CD4-positive, alpha-beta memory T cell (primary cell): ENCODE measurements around the gene CDCA8. TPM values are rescaled to one million over a fixed set of nuclear protein-coding genes. Genes with fewer than 3 reads are reported as not detected.

Experiments used
- CTCF ChIA-PET: fragments of 350-600 bp; sonication (Branson Sonifier 250); formaldehyde crosslinking; loops from one replicate; lab custom pipeline; 2021; ENCODE audit warnings: inconsistent platforms; ENCODE audit not compliant: partially characterized antibody; lab: Charles Lee
- POLR2A ChIA-PET: fragments of 350-600 bp; sonication (Branson Sonifier 250); formaldehyde crosslinking; loops from one replicate; lab custom pipeline; 2021; ENCODE audit not compliant: partially characterized antibody; lab: Charles Lee
- DNase-seq, 5 donors: peaks; one replicate each; pipeline versions ENCODE4 v3.0.0 to v3.0.0-alpha.2; 2020 to 2022; ENCODE audit warnings: mixed read lengths in 1 of 5
- H3K27ac ChIP-seq: one replicate; pipeline ENCODE4 v1.7.0; 2013; ENCODE audit warnings: low read depth, low read length
- H3K27me3 ChIP-seq: 2 replicates; pipeline ENCODE4 v1.7.0; 2013; ENCODE audit warnings: mild to moderate bottlenecking, low read length, moderate library complexity; ENCODE audit not compliant: insufficient read depth
- H3K36me3 ChIP-seq: 2 replicates; pipeline ENCODE4 v1.7.0; 2013; ENCODE audit warnings: mild to moderate bottlenecking, low read length, moderate library complexity; ENCODE audit not compliant: insufficient read depth
- H3K4me1 ChIP-seq: 2 replicates; pipeline ENCODE4 v1.7.0; 2013; ENCODE audit warnings: mild to moderate bottlenecking, low read length, moderate library complexity; ENCODE audit not compliant: insufficient read depth
- H3K4me3 ChIP-seq, 2 donors: one replicate each; pipeline ENCODE4 v1.7.0; 2013; ENCODE audit warnings: low read length in 2 of 2, mild to moderate bottlenecking in 1 of 2
- H3K9me3 ChIP-seq, 2 donors: one replicate each; pipeline ENCODE4 v1.7.0; 2013; ENCODE audit warnings: low read length in 2 of 2, control low read depth in 1 of 2; ENCODE audit not compliant: control insufficient read depth in 1 of 2
- H3K27ac Mint-ChIP-seq, 7 donors: one replicate each; pipeline ENCODE4 v1.8.0; 2020 to 2021; ENCODE audit warnings: mixed read lengths in 7 of 7, mild to moderate bottlenecking in 6 of 7, inconsistent platforms in 3 of 7, moderate library complexity in 3 of 7
- H3K27me3 Mint-ChIP-seq, 2 donors: one replicate each; pipeline ENCODE4 v1.8.0; 2020 to 2021; ENCODE audit warnings: mixed read lengths in 2 of 2
- H3K36me3 Mint-ChIP-seq, 2 donors: one replicate each; pipeline ENCODE4 v1.8.0; 2020 to 2021; ENCODE audit warnings: mixed read lengths in 2 of 2, inconsistent platforms in 1 of 2, mild to moderate bottlenecking in 1 of 2
- H3K4me1 Mint-ChIP-seq, 4 donors: one replicate each; pipeline ENCODE4 v1.8.0; 2020 to 2021; ENCODE audit warnings: mixed read lengths in 4 of 4, mild to moderate bottlenecking in 1 of 4
- H3K4me3 Mint-ChIP-seq, 8 donors: one replicate each; pipeline ENCODE4 v1.8.0; 2020 to 2021; ENCODE audit warnings: mixed read lengths in 8 of 8, mild to moderate bottlenecking in 7 of 8, moderate library complexity in 6 of 8, inconsistent platforms in 3 of 8
- H3K9me3 Mint-ChIP-seq, 8 donors: one replicate each; pipeline ENCODE4 v1.8.0; 2020 to 2021; ENCODE audit warnings: mixed read lengths in 8 of 8, mild to moderate bottlenecking in 5 of 8, inconsistent platforms in 3 of 8, moderate library complexity in 1 of 8
- intact Hi-C: fragments of 100-400 bp; cut with micrococcal nuclease; formaldehyde crosslinking; loops from one replicate; pipeline ENCODE4 v1.15.1; 2023
- polyA plus RNA-seq, 2 donors: library from polyadenylated mRNA; unstranded; fragments of 300-500 nt; fragmentation: Illumina TruSeq; gene quantifications; one replicate each; pipeline ENCODE4 v1.2.3, GENCODE V29; 2021
- total RNA-seq, 2 experiments: library from RNA; stranded (reverse); gene quantifications; one replicate each; pipeline ENCODE4 v1.2.3, GENCODE V29; 2021

Gene CDCA8
- total and polyA plus RNA-seq, 4 experiments from 2014 or later, result 0.61 to 2.7 (median 1.3) TPM

DNA sequence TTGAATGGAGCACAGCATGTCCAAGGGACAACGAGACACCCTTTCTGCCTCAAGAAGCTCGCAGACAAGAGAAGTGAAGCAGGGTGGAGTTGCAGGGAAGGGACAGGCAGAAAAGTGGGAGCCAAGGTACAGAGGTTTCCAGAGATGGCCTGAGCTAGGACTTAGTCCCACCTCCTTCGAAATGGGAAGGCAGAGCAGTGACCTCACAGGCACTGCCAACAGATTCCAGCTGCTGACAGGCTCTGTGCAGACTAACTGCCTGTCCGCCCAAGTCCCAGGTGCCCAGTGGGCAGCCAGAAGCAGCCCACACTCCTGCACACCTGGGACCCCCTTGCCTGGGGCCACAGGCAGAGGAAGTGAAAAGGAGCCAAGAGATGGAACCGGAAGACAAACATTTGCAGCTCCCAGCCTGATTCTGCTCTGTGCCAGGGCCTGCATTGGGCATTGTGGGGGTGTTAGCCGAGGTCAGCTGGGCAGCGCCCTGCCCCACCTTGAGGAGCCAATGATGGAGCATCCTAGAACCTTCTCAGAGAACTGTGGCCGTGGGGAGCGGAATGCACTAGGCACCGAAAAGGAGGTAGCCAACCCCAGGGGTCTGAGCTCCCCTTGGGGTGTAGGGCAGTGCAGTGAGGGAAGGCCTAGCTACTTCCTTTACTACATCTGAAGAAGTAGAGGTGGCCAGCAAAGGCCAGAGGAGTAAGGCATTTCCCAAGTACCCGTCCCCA, 30.1 kb upstream of the CDCA8 start:
- Mint-ChIP-seq H3K4me3 (no peak overlapping the region), H3K36me3 (no peaks in the 10 kb centered on the region), H3K27me3 (peaks cover 7 to 11% of the 10 kb centered on the region in 2 donors), H3K4me1 (no peaks in the 10 kb centered on the region), H3K9me3 (no peaks in the 10 kb centered on the region), H3K27ac (peak overlapping the region in 1 of 7 donors; percentile 12)
- Histone ChIP-seq H3K4me3 (no peak overlapping the region), H3K4me1 (no peaks in the 10 kb centered on the region), H3K27me3 (no peaks in the 10 kb centered on the region), H3K27ac (no peak overlapping the region), H3K36me3 (no peaks in the 10 kb centered on the region), H3K9me3 (no peaks in the 10 kb centered on the region)
- POLR2A ChIA-PET, result no interaction called here
- CTCF ChIA-PET, result interaction anchor here (1.4 kb wide), 1 partner anchor 20 kb away, joined by 6 read pairs; no protein-coding TSS in a partner anchor
- DNase-seq, result no peak
- intact Hi-C loops, result no loop called here

DNA sequence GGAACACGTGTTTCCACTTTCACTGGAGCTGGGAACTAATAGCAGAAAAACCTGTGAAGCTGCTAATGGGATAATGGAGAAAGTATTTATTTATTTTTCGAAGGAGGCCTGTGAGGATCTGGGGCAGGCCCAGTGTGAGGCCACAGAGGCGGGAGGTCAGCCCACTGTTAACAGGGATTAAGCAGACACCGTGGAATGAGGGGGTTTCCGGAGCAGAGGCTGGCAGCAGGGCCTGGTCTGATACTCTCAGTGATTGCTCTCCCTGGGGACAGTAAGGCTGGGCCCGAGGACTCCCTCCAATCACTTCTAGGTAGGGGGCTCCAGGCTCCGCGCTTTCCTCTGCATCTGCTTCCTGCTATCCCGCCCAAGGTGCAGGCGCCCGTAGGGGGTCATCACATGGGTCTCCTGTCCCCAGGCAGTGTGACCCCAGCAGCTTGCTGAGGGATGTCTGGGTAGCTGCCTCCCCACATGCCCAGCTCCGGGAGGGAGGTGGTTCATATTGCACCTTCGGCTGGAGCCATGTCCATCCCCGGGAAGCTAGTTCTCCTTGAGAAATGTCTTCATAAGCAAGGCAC, 28.8 kb upstream of the CDCA8 start:
- H3K36me3 ChIP-seq, result no peaks in the 10 kb centered on the region
- no peak for DNase-seq
- no peak overlapping the region for H3K27ac Mint-ChIP-seq
- H3K9me3 Mint-ChIP-seq, result no peaks in the 10 kb centered on the region
- no peaks in the 10 kb centered on the region for H3K9me3 ChIP-seq
- no peaks in the 10 kb centered on the region for H3K4me1 Mint-ChIP-seq
- ChIA-PET CTCF (interaction anchor here (1.4 to 1.6 kb wide), 2 partner anchors 18 to 20 kb away, joined by 3 to 6 read pairs; no protein-coding TSS in a partner anchor), POLR2A (no interaction called here)
- H3K4me3 ChIP-seq, result no peak overlapping the region
- no peaks in the 10 kb centered on the region for H3K27me3 ChIP-seq
- no peaks in the 10 kb centered on the region for H3K4me1 ChIP-seq
- intact Hi-C loops, result no loop called here
- no peaks in the 10 kb centered on the region for H3K36me3 Mint-ChIP-seq
- no peak overlapping the region for H3K4me3 Mint-ChIP-seq
- H3K27me3 Mint-ChIP-seq, result peaks cover 7 to 9% of the 10 kb centered on the region in 2 donors
- no peak overlapping the region for H3K27ac ChIP-seq

DNA sequence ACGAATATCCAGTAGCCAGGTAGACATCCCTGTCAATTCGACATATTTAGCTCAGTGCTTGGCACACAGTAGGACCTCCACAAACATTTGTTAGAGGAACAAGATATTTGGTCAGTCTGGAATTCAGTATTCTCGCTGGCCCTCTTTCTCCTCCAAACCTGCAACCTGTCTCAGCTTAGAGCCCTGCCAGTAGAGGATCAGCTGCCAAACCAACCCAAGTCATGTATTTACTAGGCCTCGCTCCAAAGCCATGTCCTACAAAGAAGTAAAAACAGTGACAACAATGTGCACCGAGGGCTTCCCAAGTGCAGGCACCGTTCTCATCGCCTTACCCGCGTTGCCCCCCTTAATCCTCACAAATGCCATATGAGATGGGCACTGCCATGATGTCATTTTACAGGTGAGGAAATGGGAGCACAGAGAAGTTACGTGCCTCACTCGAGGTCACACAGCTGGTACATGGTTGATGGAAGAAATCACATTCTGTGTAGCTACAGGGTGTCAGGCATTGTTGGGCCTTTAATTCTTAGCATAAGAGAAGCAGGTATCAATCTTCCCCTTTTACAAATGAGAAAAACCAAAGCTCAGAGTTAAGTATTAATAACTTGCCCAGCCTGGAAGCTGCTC, 26.0 kb upstream of the CDCA8 start:
- ChIA-PET CTCF (no interaction called here), POLR2A (no interaction called here)
- H3K27me3 Mint-ChIP-seq, result peaks cover 3 to 5% of the 10 kb centered on the region in 2 donors
- no peaks in the 10 kb centered on the region for H3K27me3 ChIP-seq
- H3K27ac Mint-ChIP-seq, result no peak overlapping the region
- no peak overlapping the region for H3K4me3 Mint-ChIP-seq
- intact Hi-C loops, result no loop called here
- H3K36me3 ChIP-seq, result no peaks in the 10 kb centered on the region
- H3K4me1 Mint-ChIP-seq, result peaks cover 0 to 4% (median 0%) of the 10 kb centered on the region in 4 donors
- no peaks in the 10 kb centered on the region for H3K4me1 ChIP-seq
- no peaks in the 10 kb centered on the region for H3K36me3 Mint-ChIP-seq
- no peak overlapping the region for H3K4me3 ChIP-seq
- DNase-seq, result no peak
- no peaks in the 10 kb centered on the region for H3K9me3 ChIP-seq
- H3K9me3 Mint-ChIP-seq, result no peaks in the 10 kb centered on the region
- H3K27ac ChIP-seq, result no peak overlapping the region

DNA sequence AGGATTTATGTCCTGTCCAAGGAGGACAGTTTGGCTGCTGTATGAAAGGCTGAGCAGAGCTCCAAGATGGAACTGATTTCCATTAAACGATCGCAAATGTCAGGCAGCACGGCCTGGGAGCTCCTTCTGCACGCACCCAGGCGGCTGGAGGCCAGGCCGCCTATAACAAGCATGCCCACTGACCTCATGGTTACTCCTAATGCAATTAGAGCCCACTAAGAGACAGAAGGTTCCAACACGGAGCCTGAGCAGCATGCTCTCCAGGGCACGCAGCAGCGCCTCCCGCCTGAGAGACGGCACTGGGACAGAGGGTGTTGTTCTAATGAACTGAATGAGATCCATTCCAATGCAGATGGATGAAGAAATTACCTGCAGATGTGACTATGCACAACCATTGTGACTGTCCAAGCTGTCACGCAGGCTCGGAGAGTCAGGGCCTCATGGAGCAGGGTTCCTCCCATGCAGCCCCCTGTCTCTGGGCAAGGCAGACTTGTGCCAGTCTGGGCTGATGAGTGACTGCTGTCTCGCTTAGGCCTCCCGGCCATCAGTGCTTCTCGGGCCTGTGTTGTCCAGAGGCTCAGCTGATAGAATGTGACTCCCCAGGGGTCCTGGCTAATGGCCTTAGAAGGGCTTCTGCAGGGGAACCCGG, 25.2 kb upstream of the CDCA8 start:
- CTCF ChIA-PET, result no interaction called here
- no peaks in the 10 kb centered on the region for H3K36me3 ChIP-seq

DNA sequence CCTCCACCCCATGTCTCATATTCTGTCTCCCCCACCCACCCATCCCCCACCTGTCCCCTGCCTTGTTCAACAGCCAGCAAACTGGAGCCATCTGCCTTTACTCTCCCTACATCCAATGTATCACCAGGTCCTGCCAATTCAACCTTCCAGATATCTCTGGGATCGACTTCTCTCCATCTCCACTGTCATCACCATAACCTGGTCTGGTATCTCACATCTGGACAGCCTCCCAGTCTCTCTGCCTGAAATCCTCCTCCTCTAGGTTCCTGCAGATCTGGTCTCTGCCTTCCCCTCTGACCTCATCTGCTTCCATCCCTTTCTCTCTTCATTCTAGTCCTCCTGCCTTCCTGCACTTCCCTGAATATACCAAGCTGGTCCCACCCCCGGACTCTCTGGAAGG, 22.2 kb upstream of the CDCA8 start:
- H3K9me3 Mint-ChIP-seq, result no peaks in the 10 kb centered on the region
- Histone ChIP-seq H3K4me3 (no peak overlapping the region), H3K27ac (no peak overlapping the region), H3K9me3 (no peaks in the 10 kb centered on the region), H3K36me3 (no peaks in the 10 kb centered on the region), H3K27me3 (no peaks in the 10 kb centered on the region), H3K4me1 (peaks cover 26% of the 10 kb centered on the region)
- peaks cover 5 to 35% (median 23%) of the 10 kb centered on the region in 4 donors for H3K4me1 Mint-ChIP-seq
- H3K27me3 Mint-ChIP-seq, result peaks cover 7% of the 10 kb centered on the region in 2 donors
- no peak overlapping the region for H3K4me3 Mint-ChIP-seq
- CTCF ChIA-PET, result no interaction called here
- no peak overlapping the region for H3K27ac Mint-ChIP-seq
- POLR2A ChIA-PET, result no interaction called here
- intact Hi-C loops, result no loop called here
- no peak for DNase-seq
- H3K36me3 Mint-ChIP-seq, result no peaks in the 10 kb centered on the region

More for the DNA sequence above, 25.2 kb upstream of the CDCA8 start:
- Histone ChIP-seq H3K4me1 (no peaks in the 10 kb centered on the region), H3K27me3 (no peaks in the 10 kb centered on the region), H3K27ac (no peak overlapping the region), H3K9me3 (no peaks in the 10 kb centered on the region), H3K4me3 (no peak overlapping the region)
- no peaks in the 10 kb centered on the region for H3K36me3 Mint-ChIP-seq
- H3K4me3 Mint-ChIP-seq, result no peak overlapping the region
- POLR2A ChIA-PET, result no interaction called here
- intact Hi-C loops, result no loop called here
- DNase-seq, result no peak
- H3K27ac Mint-ChIP-seq, result no peak overlapping the region
- peaks cover 5 to 7% of the 10 kb centered on the region in 2 donors for H3K27me3 Mint-ChIP-seq
- no peaks in the 10 kb centered on the region for H3K9me3 Mint-ChIP-seq
- peaks cover 0 to 10% (median 2%) of the 10 kb centered on the region in 4 donors for H3K4me1 Mint-ChIP-seq

DNA sequence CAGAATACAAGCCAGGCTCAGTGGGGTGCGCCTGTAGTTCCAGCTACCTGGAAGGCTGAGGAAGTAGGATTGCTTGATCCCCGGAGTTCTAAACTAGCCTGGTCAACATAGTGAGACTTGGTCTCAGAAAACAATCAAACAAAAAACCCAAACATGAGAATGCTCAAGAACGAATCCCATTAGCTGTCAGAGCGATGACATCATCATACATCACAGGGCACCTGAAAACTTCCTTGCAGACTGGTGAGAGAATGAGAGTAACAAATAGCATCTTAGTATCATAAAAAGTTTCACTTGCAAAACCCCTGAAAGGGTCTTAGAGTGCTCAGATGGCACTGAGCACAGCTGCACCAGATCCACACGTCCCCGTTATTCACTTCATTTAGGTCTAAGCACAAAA, 21.1 kb upstream of the CDCA8 start:
- intact Hi-C loops, result no loop called here
- no peak overlapping the region for H3K27ac ChIP-seq

More for the DNA sequence above, 21.1 kb upstream of the CDCA8 start:
- Mint-ChIP-seq H3K4me3 (no peak overlapping the region), H3K9me3 (no peaks in the 10 kb centered on the region), H3K27ac (peak overlapping the region in 1 of 7 donors; percentile 59), H3K27me3 (peaks cover 1 to 7% of the 10 kb centered on the region in 2 donors), H3K36me3 (no peaks in the 10 kb centered on the region), H3K4me1 (peaks cover 5 to 35% (median 26%) of the 10 kb centered on the region in 4 donors)
- CTCF ChIA-PET, result interaction anchor here (0.8 to 1.2 kb wide), 2 partner anchors 8 to 12 kb away, joined by 3 read pairs; no protein-coding TSS in a partner anchor
- POLR2A ChIA-PET, result no interaction called here
- no peaks in the 10 kb centered on the region for H3K27me3 ChIP-seq
- DNase-seq, result no peak
- no peaks in the 10 kb centered on the region for H3K36me3 ChIP-seq
- H3K4me3 ChIP-seq, result no peak overlapping the region
- peaks cover 26% of the 10 kb centered on the region for H3K4me1 ChIP-seq
- no peaks in the 10 kb centered on the region for H3K9me3 ChIP-seq
